GM12878 (cell line): Measurements from ENCODE around the gene TIMP4. TPM values are rescaled to one million over a fixed set of nuclear protein-coding genes. Genes with fewer than 3 reads are reported as not detected.

Source experiments
- ATAC-seq: fragments of 200-7000 bp; cut with Tn5 transposase; 3 replicates; pipeline ENCODE4 v1.9.1; 2020; ENCODE audit warnings: mild to moderate bottlenecking, moderate library complexity
- BruUV-seq: library from RNA; stranded (reverse); fragments of 400-500 nt; replicated peaks from 2 replicates; lab custom pipeline; 2021; lab: Mats Ljungman, UMichigan
- CTCF ChIA-PET: fragments of 300-600 bp; sonication (Branson Sonifier 250); formaldehyde crosslinking; extraction: SDS; loops from one replicate; lab custom pipeline; 2021; ENCODE audit warnings: inconsistent platforms; lab: Yijun Ruan, JAX
- POLR2A ChIA-PET: fragments of 350-600 bp; formaldehyde crosslinking; extraction: SDS; loops from one replicate; lab custom pipeline; 2021; ENCODE audit warnings: inconsistent platforms; lab: Charles Lee
- RAD21 ChIA-PET: fragments of 300-600 bp; sonication (Branson Sonifier 250); formaldehyde crosslinking; loops from one replicate; lab custom pipeline; 2023; ENCODE audit warnings: antibody characterized with exemption; ENCODE audit not compliant: unreplicated experiment; lab: Charles Lee
- SMC1A ChIA-PET: fragments of 300-600 bp; sonication (Branson Sonifier 250); formaldehyde crosslinking; loops from one replicate; lab custom pipeline; 2023; ENCODE audit not compliant: unreplicated experiment, uncharacterized antibody; lab: Charles Lee
- DNase-seq: peaks from one replicate; pipeline ENCODE4 v3.0.0-alpha.2; 2011; ENCODE audit warnings: low read depth, low spot score
- FAIRE-seq: peaks from 3 replicates; lab custom pipeline; 2011; peaks lifted over from hg19 to GRCh38; lab: Jason Lieb, UNC
- H2AFZ ChIP-seq: 2 replicates; pipeline ENCODE4 v1.6.0; 2011; ENCODE audit warnings: low read depth, low read length, control low read depth; ENCODE audit not compliant: control insufficient read depth
- H3K27ac ChIP-seq: 2 replicates; pipeline ENCODE4 v1.5.1; 2011; ENCODE audit warnings: control low read depth; ENCODE audit not compliant: control insufficient read depth, insufficient read depth
- H3K27me3 ChIP-seq, 2 experiments: replicated peaks in 1 of 2; 2 replicates each; pipeline versions ENCODE4 v1.6.0 to v1.6.1; 2011; ENCODE audit warnings: low read length in 1 of 2; ENCODE audit not compliant: control insufficient read depth in 2 of 2, insufficient read depth in 2 of 2
- H3K36me3 ChIP-seq, 2 experiments: 2 replicates each; pipeline ENCODE4 v1.5.1; 2011; ENCODE audit warnings: low read length in 1 of 2; ENCODE audit not compliant: control insufficient read depth in 2 of 2, insufficient read depth in 2 of 2
- H3K4me1 ChIP-seq: 2 replicates; pipeline ENCODE4 v1.6.1; 2011; ENCODE audit warnings: mild to moderate bottlenecking, low read length, moderate library complexity, mixed read lengths; ENCODE audit not compliant: control insufficient read depth, insufficient read depth
- H3K4me2 ChIP-seq: 2 replicates; pipeline ENCODE4 v1.6.0; 2011; ENCODE audit warnings: control low read depth; ENCODE audit not compliant: control insufficient read depth, insufficient read depth
- H3K4me3 ChIP-seq: fragments of 200-600 bp; sonication (generic); 2 replicates; pipeline ENCODE4 v1.5.1; 2016
- H3K79me2 ChIP-seq: 2 replicates; pipeline ENCODE4 v1.6.0; 2011; ENCODE audit warnings: low read length; ENCODE audit not compliant: control insufficient read depth, insufficient read depth
- H3K9ac ChIP-seq: 2 replicates; pipeline ENCODE4 v1.8.0; 2011; ENCODE audit warnings: low read length, control low read depth, mixed read lengths; ENCODE audit not compliant: control insufficient read depth, insufficient read depth
- H3K9me3 ChIP-seq: replicated peaks from 3 replicates; pipeline ENCODE4 v1.5.1; 2011; ENCODE audit warnings: mild to moderate bottlenecking, low read length; ENCODE audit not compliant: control insufficient read depth, insufficient read depth
- H4K20me1 ChIP-seq: 2 replicates; pipeline ENCODE4 v1.6.0; 2011; ENCODE audit not compliant: control insufficient read depth, insufficient read depth
- ASH2L ChIP-seq: fragments of 300-600, 200-600 bp; sonication (generic); IDR thresholded peaks from 2 replicates; pipeline ENCODE4 v1.6.1; 2017; ENCODE audit warnings: low read depth, mild to moderate bottlenecking, borderline replicate concordance
- CHD2 ChIP-seq: IDR thresholded peaks from 2 replicates; pipeline ENCODE4 v1.6.1; 2011; ENCODE audit warnings: low read depth, low read length, improper control_type of control experiment, borderline replicate concordance
- CREB1 ChIP-seq: IDR thresholded peaks from 2 replicates; pipeline ENCODE4 v1.6.1; 2012; ENCODE audit warnings: low read depth, mild to moderate bottlenecking, inconsistent platforms
- EGR1 ChIP-seq, 2 experiments: IDR thresholded peaks; 1 replicate in 1 of 2; 2 replicates in 1 of 2; pipeline ENCODE4 v1.6.1; 2011 to 2012; ENCODE audit warnings: low read depth in 2 of 2, low read length in 2 of 2, borderline replicate concordance in 1 of 2, mild to moderate bottlenecking in 1 of 2, moderate library complexity in 1 of 2
- ESRRA ChIP-seq: IDR thresholded peaks from 2 replicates; pipeline ENCODE4 v1.6.1; 2012; ENCODE audit warnings: mild to moderate bottlenecking, low read length, improper control_type of control experiment
- HDAC2 ChIP-seq: fragments of 200-600 bp; sonication (generic); IDR thresholded peaks from 2 replicates; pipeline ENCODE4 v1.6.1; 2017
- MTA3 ChIP-seq: IDR thresholded peaks from 2 replicates; pipeline ENCODE4 v1.6.1; 2012; ENCODE audit warnings: low read length, inconsistent platforms, borderline replicate concordance
- NFIC ChIP-seq: IDR thresholded peaks from 2 replicates; pipeline ENCODE4 v1.6.1; 2012; ENCODE audit warnings: low read depth, mild to moderate bottlenecking, inconsistent platforms, low read length, moderate library complexity
- NR2F1 ChIP-seq: fragments of 450-650 bp; conservative IDR thresholded peaks from 2 replicates; pipeline ENCODE4 v1.6.1; 2017; ENCODE audit warnings: mild to moderate bottlenecking
- SUZ12 ChIP-seq: fragments of 200-600 bp; sonication (generic); IDR thresholded peaks from one replicate; pipeline ENCODE4 v1.6.1; 2018; ENCODE audit warnings: antibody characterized with exemption, mild to moderate bottlenecking; ENCODE audit not compliant: unreplicated experiment
- WGBS: methylation state at CpG from one replicate; pipeline ENCODE4 v1.1.6; 2016; ENCODE audit warnings: low lambda C conversion rate; ENCODE audit not compliant: insufficient replicate concordance, insufficient coverage; ENCODE audit errors: missing lambda C conversion rate; 5-methylcytosine and 5-hydroxymethylcytosine counted together
- in situ Hi-C: fragments of 300-500 bp; cut with MboI; formaldehyde crosslinking; loops from 9 replicates; pipeline ENCODE4 v1.14.3; 2018; ENCODE audit warnings: mixed read lengths
- intact Hi-C: fragments of 100-400 bp; cut with micrococcal nuclease; formaldehyde crosslinking; loops from one replicate; pipeline ENCODE4 v1.14.2; 2022; ENCODE audit not compliant: unreplicated experiment
- polyA plus RNA-seq, 11 experiments: library from polyadenylated mRNA; depleted of rRNA in 4 of 11; unstranded in 6 of 11; stranded (reverse) in 5 of 11; fragments of >200 nt; fragmentation: Nextera tagmentation in 4 of 11; fragmentation: Illumina TruSeq in 1 of 11; extraction: Ambion mirVana in 4 of 11; extraction: Trizol in 1 of 11; gene quantifications; 1 replicate in 1 of 11; 2 replicates in 10 of 11; pipeline versions ENCODE4 v1.2.1 to v1.2.3, GENCODE V29; 2011 to 2016; ENCODE audit warnings: inconsistent platforms in 2 of 11, missing spikeins in 2 of 11, low read depth in 1 of 11
- total RNA-seq, 4 experiments: library from RNA; depleted of rRNA in 3 of 4; stranded (reverse); fragments of >200 nt in 3 of 4; fragmentation: Illumina TruSeq in 1 of 4; extraction: Trizol in 1 of 4; gene quantifications; 2 replicates each; pipeline versions ENCODE4 v1.2.1 to v1.2.3, GENCODE V29; 2013 to 2021
- TF ChIP-seq, protein P1 (sequence below): fragments of 450-650 bp; conservative IDR thresholded peaks from 2 replicates; pipeline ENCODE4 v1.6.1; 2017; ENCODE audit warnings: mild to moderate bottlenecking, moderate library complexity

Gene TIMP4
- total and polyA plus RNA-seq, 10 of the 15 experiments (the other 5 are each of a cell fraction or from before 2014, with no cell fraction given): 0.07 TPM; not detected in 9

DNA sequence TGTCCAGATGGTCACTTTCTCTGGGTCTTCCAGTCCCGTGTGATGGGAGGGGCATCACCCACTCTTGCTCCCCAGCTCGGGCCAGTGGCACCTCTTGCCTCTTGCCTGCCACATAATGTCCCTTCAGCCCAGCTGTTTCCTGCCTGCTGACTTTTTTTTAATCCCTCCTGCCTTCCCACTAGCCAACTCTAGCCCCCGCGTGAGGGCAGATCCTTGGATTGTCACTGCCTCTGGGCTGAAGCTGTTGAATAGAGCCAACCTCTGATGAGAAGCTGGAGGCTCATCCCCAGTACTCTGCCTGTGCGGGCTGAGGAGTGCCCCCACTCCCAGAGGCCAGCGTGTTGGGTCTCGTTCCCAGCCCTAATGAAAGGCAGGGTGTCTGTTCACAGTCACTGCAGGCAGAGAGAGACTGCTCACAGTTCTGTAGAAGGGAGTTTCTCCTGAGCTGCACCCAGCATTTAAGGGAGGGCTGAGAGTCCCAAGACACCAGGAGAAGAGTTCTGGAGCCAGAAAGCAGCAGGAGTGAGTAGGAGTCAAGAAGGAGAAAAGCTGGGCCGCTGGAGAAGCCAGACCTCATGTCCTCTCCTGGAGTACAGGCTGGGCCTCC lies 30.1 kb upstream of the TIMP4 start (continued):
- TF ChIP-seq ESRRA: no peak

- H3K4me1 ChIP-seq: peaks cover 26% of the 10 kb centered on the region
- no peaks in the 10 kb centered on the region for H3K79me2 ChIP-seq
- no peak for FAIRE-seq
- peak overlapping the region; percentile 47; the same call in 1 of the 2 replicates for H3K27ac ChIP-seq
- intact Hi-C loops (no loop called here), in situ Hi-C loops (no loop called here)
- no peaks in the 10 kb centered on the region for H4K20me1 ChIP-seq
- TF ChIP-seq MTA3 (no peak), HDAC2 (no peak), ASH2L (no peak), NR2F1 (no peak), NFIC (no peak), EGR1 (IDR thresholded peaks at IDR 0.05; ENCODE audit: borderline replicate concordance in 1 of 2, low read depth in 2 of 2, low read length in 2 of 2) (peak in 1 of 2 experiments; percentile 16; a peak in 1 of 3 replicates), CREB1 (0 out of 2 replicates have a peak, but pooled peaks have one; percentile 7), SUZ12 (no peak), CHD2 (no peak)
- TF ChIP-seq, protein P1, sequence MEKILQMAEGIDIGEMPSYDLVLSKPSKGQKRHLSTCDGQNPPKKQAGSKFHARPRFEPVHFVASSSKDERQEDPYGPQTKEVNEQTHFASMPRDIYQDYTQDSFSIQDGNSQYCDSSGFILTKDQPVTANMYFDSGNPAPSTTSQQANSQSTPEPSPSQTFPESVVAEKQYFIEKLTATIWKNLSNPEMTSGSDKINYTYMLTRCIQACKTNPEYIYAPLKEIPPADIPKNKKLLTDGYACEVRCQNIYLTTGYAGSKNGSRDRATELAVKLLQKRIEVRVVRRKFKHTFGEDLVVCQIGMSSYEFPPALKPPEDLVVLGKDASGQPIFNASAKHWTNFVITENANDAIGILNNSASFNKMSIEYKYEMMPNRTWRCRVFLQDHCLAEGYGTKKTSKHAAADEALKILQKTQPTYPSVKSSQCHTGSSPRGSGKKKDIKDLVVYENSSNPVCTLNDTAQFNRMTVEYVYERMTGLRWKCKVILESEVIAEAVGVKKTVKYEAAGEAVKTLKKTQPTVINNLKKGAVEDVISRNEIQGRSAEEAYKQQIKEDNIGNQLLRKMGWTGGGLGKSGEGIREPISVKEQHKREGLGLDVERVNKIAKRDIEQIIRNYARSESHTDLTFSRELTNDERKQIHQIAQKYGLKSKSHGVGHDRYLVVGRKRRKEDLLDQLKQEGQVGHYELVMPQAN: no peak
- ChIA-PET RAD21 (interaction anchor here (0.9 to 2.2 kb wide), 8 partner anchors 8 to 85 kb away, joined by 3 to 10 read pairs (median 4); no protein-coding TSS in a partner anchor), SMC1A (interaction anchor here (1.2 to 11.5 kb wide), 6 partner anchors 8 to 127 kb away, joined by 4 to 83 read pairs (median 12); no protein-coding TSS in a partner anchor), CTCF (interaction anchor here (0.5 to 7.0 kb wide), 9 partner anchors 7 to 1292 kb away, joined by 3 to 68 read pairs (median 7); partner anchors contain the start of gene HDAC11), POLR2A (interaction anchor here (1.2 to 1.3 kb wide), 2 partner anchors 8 to 16 kb away, joined by 4 read pairs; no protein-coding TSS in a partner anchor)
- ATAC-seq: peak; percentile 28; the same call in 2 of the 3 replicates
- H3K9me3 ChIP-seq: no peaks in the 10 kb centered on the region; the same call in 2 of the 3 replicates
- H3K9ac ChIP-seq: no peak overlapping the region
- BruUV-seq: no TSS peak
- H3K36me3 ChIP-seq: no peaks in the 10 kb centered on the region
- peak overlapping the region; percentile 76 for H3K4me2 ChIP-seq
- no peaks in the 10 kb centered on the region for H3K27me3 ChIP-seq
- no peak for DNase-seq
- 43% methylated on average over 4 of the region's 4 CpGs for WGBS
- H2AFZ ChIP-seq: no peak overlapping the region
- no peak overlapping the region for H3K4me3 ChIP-seq
Measured at GRCh38 chr3:12188328-12188648, 29.6 kb upstream of the TIMP4 start.
